Measurements from ENCODE around the gene FUOM. TPM values are rescaled to one million over a fixed set of nuclear protein-coding genes. Genes with fewer than 3 reads are reported as not detected.
A peak's percentile ranks its signal among the peaks of the same experiment; 100 is the strongest.

Gene FUOM
- total RNA-seq, 2 experiments from 2014 or later = 27.8 to 29.4 TPM

DNA sequence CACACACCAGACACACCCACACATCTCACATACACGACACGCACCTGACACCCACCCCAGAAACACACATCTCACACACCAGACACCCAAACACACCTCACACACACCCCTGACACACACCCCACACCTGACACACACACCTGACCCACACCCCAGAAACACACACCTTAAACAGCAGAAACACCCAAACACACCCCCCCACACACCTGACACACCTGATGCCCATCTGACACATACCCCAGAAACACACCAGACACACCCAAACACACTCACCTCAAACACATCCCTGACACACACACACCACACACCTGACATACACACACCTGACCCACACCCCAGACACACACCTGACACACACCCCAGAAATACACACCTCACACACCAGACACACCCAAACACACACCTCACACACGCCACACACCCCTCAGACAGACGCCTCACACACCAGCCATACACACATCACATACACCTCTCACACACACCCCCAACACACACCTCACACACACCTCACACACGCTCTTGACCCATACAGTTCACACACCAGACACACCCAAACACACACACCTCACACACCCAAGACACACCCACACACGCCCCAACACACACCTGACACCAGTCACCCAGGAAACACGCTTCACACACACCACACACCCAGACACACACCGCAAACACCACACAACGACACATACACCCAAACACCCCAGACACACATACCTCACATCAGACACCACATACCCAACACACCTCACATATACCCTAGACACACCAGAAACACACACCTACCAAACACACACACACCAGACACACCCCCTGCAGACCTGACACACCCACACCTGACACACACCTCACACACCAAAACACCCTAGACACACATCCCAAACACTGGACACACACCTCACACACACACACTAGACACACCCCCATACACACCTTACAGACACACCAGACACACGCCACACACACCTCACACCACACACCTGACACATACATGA, 19.4 kb downstream of the FUOM start:
- Mint-ChIP-seq H3K4me1 (peaks cover 2% of the 10 kb centered on the region), H3K9me3 (no peaks in the 10 kb centered on the region), H3K36me3 (no peaks in the 10 kb centered on the region)

DNA sequence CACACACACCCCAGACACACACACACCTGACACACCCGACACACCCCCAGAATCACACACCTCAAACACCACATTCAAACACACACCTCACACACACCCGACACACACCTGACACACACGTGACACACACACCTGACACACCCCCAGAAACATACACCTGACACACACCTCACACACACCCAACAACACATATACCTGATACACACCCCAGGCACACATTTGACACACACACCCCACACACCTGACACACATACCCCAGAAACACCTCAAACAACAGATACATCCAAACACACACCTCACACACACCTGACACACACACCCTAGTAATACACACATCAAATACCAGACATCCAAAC, 20.5 kb downstream of the FUOM start:
- H3K36me3 Mint-ChIP-seq = no peaks in the 10 kb centered on the region

More for the DNA sequence above, 19.4 kb downstream of the FUOM start:
- Mint-ChIP-seq H3K27ac (no peak overlapping the region), H3K4me3 (no peak overlapping the region), H3K27me3 (peaks cover 19% of the 10 kb centered on the region)
- no peak for DNase-seq

DNA sequence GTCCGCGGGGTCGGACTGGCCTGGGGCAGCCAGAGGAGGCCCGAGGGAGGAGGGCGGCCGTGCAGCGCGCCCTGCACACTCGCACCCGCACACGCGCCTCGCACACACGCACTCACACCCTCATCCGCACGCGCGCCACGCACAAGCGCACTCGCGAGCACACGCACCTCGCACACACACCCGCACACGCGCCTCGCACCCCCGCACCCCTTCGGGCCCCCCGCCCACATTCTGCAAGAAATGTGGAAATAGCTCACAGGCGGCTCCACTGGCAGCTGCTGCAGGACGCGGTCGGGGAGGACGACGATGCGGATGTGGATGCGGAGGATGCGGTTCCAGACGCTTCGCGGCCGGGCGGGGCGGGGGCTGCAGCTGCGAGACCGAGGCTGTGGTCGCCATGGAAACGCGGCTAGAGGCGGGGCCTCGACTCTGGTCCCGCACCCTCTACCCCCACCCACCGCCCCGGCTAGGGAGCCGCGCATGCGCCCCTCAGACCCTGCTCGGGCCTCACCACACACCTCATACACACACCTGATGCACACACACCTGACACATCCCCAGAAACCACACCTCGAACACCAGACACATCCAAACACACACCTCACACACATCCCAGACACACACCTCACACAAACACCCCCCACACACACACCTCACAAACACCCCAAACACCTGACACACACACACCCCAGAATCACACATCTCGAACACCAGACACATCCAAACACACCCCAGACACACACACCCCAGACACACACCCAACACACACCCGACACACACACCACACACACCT, 21.0 kb downstream of the FUOM start, which contains the start of gene CALY:
Gene CALY, minus strand, starts transcription at position 320 of the 793 bp plus-strand sequence. CDS start 7,907 bp downstream, outside the sequence.
- Mint-ChIP-seq H3K4me3 (peak within 1 kb of the TSS; percentile 32), H3K4me1 (peaks cover 2% of the 10 kb centered on the region)

More for the DNA sequence above, 20.5 kb downstream of the FUOM start:
- Mint-ChIP-seq H3K9me3 (no peaks in the 10 kb centered on the region), H3K27ac (no peak overlapping the region), H3K4me3 (no peak overlapping the region), H3K27me3 (peaks cover 23% of the 10 kb centered on the region), H3K4me1 (peaks cover 2% of the 10 kb centered on the region)
- no peak for DNase-seq

DNA sequence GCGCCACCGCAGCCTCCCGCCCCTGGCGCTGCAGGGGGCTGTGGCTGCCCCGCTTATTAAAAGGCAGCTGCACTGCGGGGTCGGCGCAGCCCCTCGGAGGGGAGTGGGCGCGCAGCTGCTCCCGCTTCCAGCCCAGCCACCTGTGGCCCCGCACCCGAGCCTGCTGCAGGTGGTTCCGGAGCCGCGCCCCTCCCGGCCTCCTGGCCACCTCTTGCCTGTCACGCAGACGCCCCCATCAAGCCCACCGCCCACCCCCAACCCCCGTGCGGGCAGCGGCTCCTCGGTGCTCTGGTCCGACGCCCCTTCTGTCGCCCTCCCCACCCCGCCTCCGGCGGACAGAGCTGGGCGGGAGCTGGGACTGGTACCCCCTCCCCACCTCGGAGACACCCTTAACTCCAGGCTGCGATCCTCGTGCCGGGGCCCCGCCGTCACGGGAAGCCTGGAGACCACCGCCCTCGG, 21.7 kb downstream of the FUOM start:
- Mint-ChIP-seq H3K4me3 (no peak overlapping the region), H3K4me1 (peaks cover 2% of the 10 kb centered on the region), H3K36me3 (no peaks in the 10 kb centered on the region), H3K27ac (no peak overlapping the region), H3K27me3 (peaks cover 25% of the 10 kb centered on the region), H3K9me3 (no peaks in the 10 kb centered on the region)
- no peak for DNase-seq

More for the DNA sequence above, 21.0 kb downstream of the FUOM start, which contains the start of gene CALY:
- Mint-ChIP-seq H3K27me3 (peaks cover 28% of the 10 kb centered on the region), H3K27ac (no peak within 1 kb of the TSS), H3K9me3 (no peaks in the 10 kb centered on the region), H3K36me3 (no peaks in the 10 kb centered on the region)
- peak; percentile 70 for DNase-seq

DNA sequence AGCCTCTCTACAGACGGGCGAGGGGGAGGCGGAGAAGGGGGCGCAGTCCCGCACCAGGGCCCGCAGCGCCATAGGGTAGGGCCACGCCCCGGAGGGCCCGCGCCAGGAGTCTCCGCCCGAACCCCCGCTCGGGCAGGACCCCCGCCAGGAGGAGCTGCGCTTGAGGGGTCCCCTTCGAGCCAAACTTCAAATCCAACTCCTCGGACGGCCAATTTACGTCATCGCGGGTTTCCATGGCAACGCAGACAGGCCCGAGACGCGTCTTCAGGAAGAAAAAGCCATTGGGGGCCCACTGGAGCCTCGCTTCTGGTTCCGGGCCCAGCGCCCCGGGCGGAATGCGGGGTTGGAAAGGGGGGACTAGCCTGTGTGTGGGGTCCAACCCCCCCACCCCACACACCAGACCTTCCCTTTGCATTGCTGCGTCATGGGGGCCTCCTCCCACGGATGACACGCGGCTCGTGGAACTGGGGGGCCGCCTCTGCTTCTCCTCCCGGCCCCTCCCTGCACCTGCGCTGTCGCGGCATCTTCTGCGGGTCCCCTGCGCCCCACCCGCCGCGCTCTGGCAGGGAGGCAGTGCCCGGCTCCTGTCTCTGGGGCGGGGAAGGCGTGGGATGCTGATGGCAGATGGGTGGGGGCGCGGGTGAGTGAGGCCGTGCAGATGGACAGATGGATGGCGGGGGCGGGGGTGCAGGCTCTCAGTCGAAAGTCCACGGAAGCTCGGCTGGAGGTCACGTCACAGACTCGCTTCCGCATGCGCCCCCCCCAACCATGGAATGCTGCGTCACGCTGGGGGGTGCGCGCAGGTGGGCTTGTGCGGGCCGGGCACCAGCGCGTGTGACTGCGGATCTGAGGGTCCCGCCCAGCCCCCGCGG, 22.3 kb downstream of the FUOM start:
- Mint-ChIP-seq H3K4me3 (peak overlapping the region; percentile 32), H3K36me3 (no peaks in the 10 kb centered on the region)

DNA sequence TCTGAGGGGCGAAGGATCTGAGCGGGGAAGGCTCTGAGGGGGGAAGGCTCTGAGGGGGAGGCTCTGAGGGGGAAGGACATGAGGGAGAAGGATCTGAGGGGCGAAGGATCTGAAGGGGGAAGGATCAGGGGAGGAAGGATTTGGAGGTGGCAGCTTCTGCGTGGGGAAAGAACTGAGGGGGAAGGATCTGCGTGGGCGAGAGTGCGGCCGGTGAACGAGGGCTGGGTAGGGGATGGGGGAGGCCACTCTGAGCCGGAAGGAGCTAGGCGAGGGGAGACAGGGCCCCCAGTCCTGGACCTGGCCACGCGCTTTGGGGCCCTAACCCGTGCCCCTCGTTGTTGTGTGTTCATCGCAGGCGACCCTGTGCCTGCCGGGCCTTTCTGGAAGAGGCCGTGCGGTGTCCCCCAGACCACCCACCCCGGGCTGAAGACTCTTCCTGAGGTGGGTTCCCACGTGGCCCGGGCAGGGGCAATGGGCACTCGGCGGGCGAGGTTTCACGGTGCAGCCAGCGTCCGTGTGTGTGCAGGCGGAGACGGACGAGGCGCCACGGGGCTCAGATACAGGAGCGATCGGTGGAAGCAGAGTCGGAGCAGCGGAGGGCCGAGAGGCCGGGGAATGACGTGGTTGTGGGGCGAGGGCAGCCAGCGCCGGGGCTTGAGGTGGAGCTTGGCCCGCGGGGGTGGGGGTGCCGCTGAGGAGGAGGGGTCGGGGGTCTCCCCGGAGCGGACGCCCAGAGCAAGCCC, 23.1 kb downstream of the FUOM start:
- DNase-seq = no peak
- H3K4me1 Mint-ChIP-seq = peaks cover 2% of the 10 kb centered on the region
- peak overlapping the region; percentile 62 for H3K4me3 Mint-ChIP-seq
- H3K27me3 Mint-ChIP-seq = peaks cover 29% of the 10 kb centered on the region
- H3K36me3 Mint-ChIP-seq = no peaks in the 10 kb centered on the region
- no peak overlapping the region for H3K27ac Mint-ChIP-seq
- no peaks in the 10 kb centered on the region for H3K9me3 Mint-ChIP-seq

More for the DNA sequence above, 22.3 kb downstream of the FUOM start:
- Mint-ChIP-seq H3K27me3 (peaks cover 25% of the 10 kb centered on the region), H3K27ac (no peak overlapping the region), H3K4me1 (peaks cover 2% of the 10 kb centered on the region), H3K9me3 (no peaks in the 10 kb centered on the region)
- DNase-seq = peak; percentile 80

DNA sequence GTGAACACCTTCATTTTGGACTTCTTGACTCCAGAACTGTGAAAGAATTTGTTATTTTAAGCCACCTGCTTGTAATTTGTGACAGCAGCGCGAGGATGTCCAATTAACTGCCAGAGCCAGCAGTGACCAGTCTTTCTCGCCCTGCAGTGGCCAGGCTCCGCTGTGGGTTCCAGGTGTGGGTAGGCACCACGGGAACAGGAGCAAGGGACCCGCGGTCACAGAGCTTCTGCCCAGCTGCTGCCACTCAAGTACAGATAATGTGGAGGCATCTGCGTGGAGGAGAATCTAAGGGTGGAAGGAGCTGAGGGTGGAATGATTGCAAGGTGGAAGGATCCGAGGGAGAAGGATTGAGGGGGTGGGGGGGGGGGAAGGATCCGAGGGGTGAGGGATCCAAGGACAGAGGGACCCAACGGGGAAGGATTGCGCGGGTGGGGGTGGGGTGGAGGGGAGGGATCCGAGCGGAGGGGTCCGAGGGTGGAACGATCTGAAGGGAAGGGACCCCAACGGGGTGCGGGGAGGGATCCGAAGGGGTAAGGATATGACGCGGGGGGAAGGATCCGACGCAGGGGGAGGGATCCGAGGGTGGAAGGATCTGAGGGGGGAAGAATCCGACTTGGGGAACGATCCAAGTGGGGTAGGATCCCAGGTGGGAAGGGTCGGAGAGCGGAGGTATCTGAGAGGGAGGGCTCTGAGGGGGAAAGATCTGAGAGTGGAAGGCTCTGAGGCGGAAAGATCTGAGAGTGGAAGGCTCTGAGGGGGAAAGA, 24.7 kb downstream of the FUOM start:
- Mint-ChIP-seq H3K4me3 (no peak overlapping the region), H3K36me3 (no peaks in the 10 kb centered on the region), H3K27me3 (peaks cover 44% of the 10 kb centered on the region), H3K9me3 (no peaks in the 10 kb centered on the region), H3K4me1 (peaks cover 6% of the 10 kb centered on the region), H3K27ac (no peak overlapping the region)
- no peak for DNase-seq

DNA sequence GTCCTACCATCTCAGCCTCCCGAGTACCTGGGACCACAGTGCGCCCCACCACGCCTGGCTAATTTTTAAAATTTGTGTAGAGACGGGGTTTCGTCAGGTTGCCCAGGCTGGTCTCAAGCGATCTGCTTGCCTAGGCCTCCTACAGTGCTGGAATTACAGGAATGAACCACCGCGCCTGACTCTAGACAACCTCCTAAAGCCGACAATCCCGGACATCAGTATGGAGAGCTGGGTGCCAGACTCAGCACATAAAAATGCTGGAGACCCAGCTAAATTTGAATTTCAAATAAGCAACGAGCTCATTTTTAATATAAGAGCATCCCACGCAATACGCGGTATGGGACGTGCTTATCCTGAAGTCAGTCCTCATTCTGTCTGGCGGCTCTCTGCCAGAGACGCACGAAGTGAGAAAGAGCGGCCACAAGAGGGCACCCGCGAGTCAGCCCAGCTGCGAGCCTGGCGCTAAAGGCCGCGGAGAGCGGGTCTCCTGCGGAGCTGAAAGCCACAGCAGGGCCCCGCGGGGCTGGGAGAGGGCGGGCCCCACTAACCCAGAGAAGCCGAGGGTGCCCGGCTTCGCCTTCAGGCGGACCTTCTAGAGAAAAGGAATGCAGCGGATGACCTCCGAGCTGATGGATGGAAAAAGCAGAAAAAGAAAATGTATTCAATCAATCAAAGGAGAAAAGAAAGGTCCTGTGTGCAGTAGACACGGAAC, 28.2 kb downstream of the FUOM start:
- Mint-ChIP-seq H3K36me3 (no peaks in the 10 kb centered on the region), H3K4me3 (no peak overlapping the region), H3K4me1 (peaks cover 10% of the 10 kb centered on the region), H3K27ac (no peak overlapping the region), H3K27me3 (peaks cover 67% of the 10 kb centered on the region), H3K9me3 (no peaks in the 10 kb centered on the region)
- peak; percentile 87 for DNase-seq

DNA sequence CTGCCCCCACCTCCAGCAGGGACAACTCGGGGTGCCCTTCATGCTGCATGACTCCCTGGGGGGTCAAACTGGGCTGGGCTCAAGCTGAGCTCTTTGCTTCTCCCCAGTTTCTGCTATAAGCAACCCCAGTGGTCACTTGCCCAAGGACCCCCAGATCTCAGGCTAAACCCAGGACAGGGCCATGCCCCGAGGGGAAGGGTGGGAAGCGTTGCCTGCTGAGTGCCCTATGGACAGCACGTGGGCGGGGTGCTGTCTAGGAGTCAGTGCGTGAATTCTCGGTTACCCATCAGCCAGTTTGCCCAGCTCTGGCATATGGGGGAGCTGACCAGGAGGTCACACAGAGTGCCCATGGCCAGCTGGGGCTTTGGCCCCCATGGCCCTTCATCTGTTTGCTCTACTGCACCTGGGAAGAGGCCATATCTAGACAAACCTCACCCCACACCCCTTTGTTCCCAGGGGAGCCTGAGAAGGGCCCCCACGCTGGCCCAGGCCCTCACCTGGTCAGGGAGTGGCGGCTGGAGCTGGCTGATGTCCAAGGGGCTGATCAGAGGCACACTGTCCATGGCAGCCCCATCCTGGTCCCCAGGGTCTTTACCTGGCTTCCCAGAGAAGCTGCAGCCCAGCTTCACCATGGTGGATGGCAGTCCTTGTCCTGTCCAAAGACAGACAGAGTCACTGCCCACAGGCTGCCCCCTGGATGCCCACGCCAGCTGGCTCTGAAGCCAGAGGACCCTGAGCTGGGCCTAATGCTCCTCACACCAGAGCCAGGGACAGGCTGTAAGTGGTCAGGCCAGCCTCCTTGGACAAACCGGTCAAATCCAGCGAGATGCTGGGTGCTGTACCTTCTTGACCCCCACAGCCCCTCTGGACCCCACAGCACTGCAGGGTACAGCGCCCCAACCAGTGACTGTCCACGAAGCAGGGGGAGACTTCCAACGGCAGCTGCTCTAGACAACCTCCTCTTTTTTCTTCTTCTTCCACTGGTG, 29.2 kb downstream of the FUOM start:
- no peak overlapping the region for H3K27ac Mint-ChIP-seq
- no peak for DNase-seq
- H3K4me1 Mint-ChIP-seq = peaks cover 10% of the 10 kb centered on the region
- H3K4me3 Mint-ChIP-seq = no peak overlapping the region
- no peaks in the 10 kb centered on the region for H3K9me3 Mint-ChIP-seq
- H3K36me3 Mint-ChIP-seq = no peaks in the 10 kb centered on the region
- H3K27me3 Mint-ChIP-seq = peaks cover 63% of the 10 kb centered on the region

DNA sequence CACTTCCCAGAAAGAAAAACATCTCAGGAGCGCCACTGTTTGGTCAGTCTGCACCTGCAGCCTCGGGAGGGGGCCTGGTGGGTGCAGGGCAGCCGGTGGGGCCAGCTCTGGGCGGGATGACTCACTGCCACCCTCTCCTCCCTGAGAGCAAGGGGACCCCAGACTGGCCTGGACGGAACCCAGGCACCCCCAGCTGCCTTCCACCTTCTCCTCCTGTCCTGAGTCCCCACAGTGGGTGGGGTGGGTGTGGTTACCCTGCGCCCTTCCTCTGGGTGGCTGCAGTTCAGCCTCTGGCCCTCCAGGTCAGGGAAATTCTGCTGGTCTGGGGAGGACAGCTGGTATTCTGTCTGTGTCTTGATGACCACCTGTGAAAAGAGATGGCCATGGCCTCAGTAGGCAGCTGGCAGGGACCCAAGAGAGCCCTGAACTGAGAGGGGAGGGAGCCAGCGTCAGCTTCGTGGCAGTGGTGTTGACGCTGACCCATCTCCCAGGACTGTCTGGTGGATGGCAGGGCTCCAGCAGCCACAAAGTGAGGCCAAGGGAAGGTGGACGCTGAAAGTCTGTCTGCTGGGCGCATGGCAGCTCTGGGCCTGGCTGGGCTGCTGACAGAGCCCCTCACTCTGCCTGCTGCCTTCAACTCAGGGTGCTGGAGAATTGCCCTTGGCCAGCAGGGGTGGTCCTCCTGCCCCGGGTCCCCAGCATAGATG, 30.0 kb downstream of the FUOM start:
- Mint-ChIP-seq H3K36me3 (no peaks in the 10 kb centered on the region), H3K4me3 (no peak overlapping the region), H3K4me1 (peaks cover 10% of the 10 kb centered on the region), H3K27me3 (peaks cover 56% of the 10 kb centered on the region), H3K27ac (no peak overlapping the region), H3K9me3 (no peaks in the 10 kb centered on the region)
- no peak for DNase-seq

All from activated naive CD8-positive, alpha-beta T cell treated with anti-CD3 and anti-CD28 coated beads for 36 hours (primary cell).